Pancreas (tissue), 10 donors: ENCODE measurements around the gene PAK1IP1. TPM values are rescaled to one million over a fixed set of nuclear protein-coding genes. Genes with fewer than 3 reads are reported as not detected.

ENCODE experiments used
- ATAC-seq, 4 donors: fragments of 200-7000 bp; cut with Tn5 transposase; one replicate each; pipeline versions ENCODE4 v1.8.0 to v1.9.1; 2020; ENCODE audit warnings: mild to moderate bottlenecking in 4 of 4, moderate library complexity in 4 of 4
- DNase-seq, 6 donors: peaks; one replicate each; pipeline ENCODE4 v3.0.0-alpha.2; 2020
- FAIRE-seq: peaks from 2 replicates; lab custom pipeline; 2012; peaks lifted over from hg19 to GRCh38; lab: Jason Lieb, UNC
- H3K27ac ChIP-seq, 4 donors: fragments of 200-600 bp; sonication (generic); 1 replicate in 3 of 4; 2 replicates in 1 of 4; pipeline versions ENCODE4 v1.5.0 to v1.8.0; 2020
- H3K27me3 ChIP-seq, 4 donors: fragments of 200-600 bp; one replicate each; pipeline ENCODE4 v1.8.0; 2021
- H3K36me3 ChIP-seq, 3 donors: fragments of 200-600 bp; sonication (generic) in 1 of 3; one replicate each; pipeline versions ENCODE4 v1.5.0 to v1.8.0; 2020 to 2021
- H3K4me1 ChIP-seq, 3 donors: fragments of 200-600 bp; one replicate each; pipeline ENCODE4 v1.8.0; 2021
- H3K4me3 ChIP-seq, 4 donors: fragments of 200-600 bp; sonication (generic) in 2 of 4; one replicate each; pipeline versions ENCODE4 v1.5.0 to v1.8.0; 2020 to 2021
- H3K9me3 ChIP-seq, 4 donors: fragments of 200-600 bp; one replicate each; pipeline ENCODE4 v1.8.0; 2021
- CTCF ChIP-seq, 4 donors: fragments of 200-600 bp; sonication (generic) in 3 of 4; IDR thresholded peaks; one replicate each; pipeline versions ENCODE4 v1.5.0 to v1.8.0; 2021; ENCODE audit warnings: antibody characterized with exemption in 4 of 4
- WGBS, 2 donors: extraction: QIAGEN DNeasy Blood & Tissue Kit; methylation state at CpG; one replicate each; pipeline ENCODE4 v1.1.7; 2013; 5-methylcytosine and 5-hydroxymethylcytosine counted together
- intact Hi-C, 3 donors: fragments of 100-400 bp; cut with DNase I; formaldehyde crosslinking; loops; one replicate each; pipeline versions ENCODE4 v1.11.1 to v1.14.2; 2022
- polyA plus RNA-seq, 2 donors: library from polyadenylated mRNA; stranded (reverse); fragments of 200-250 nt; gene quantifications; one replicate each; pipeline ENCODE4 v1.2.3, GENCODE V29; 2013
- total RNA-seq, 6 donors: library from RNA; stranded (reverse); fragmentation: NEBNext Ultra II Directional in 4 of 6; extraction: Animal tissue kit (Norgen Biotek cat#: 25700) in 4 of 6; gene quantifications; one replicate each; pipeline versions ENCODE4 v1.2.1 to v1.2.4, GENCODE V29; 2021 to 2023
- donor health status: healthy with polysubstance abuse.
- donor health status: DM: no; HTN: no; CAD: no; lungs with moderate emphysema.
- donor health status: DM: no; HTN: no; CAD: no.
- donor health status: control.
- donor health status: control.
- donor health status: Bipolar disorder and iron deficiency.
- donor health status: DM: yes; HTN: yes; CAD: no.
- donor health status: DM: no; HTN: no; CAD: no.
- donor health status: DM: no; HTN: no; CAD: no.
- donor health status: DM: yes; HTN: yes; CAD: no.

Gene PAK1IP1
- total and polyA plus RNA-seq, 8 donors, result 2.4 to 7.3 (median 5.2) TPM

GRCh38 chr6:10722820-10723566 lies 28.2 kb downstream of the PAK1IP1 start, which contains the start of gene TMEM14C:
Gene TMEM14C (plus strand): TSS chr6:10723070. CDS start chr6:10724614, 1,544 bp downstream.
- no peak for TF ChIP-seq CTCF (IDR thresholded peaks at IDR 0.05)

GRCh38 chr6:10723567-10723881 lies 28.8 kb downstream of the PAK1IP1 start:
- Histone ChIP-seq H3K4me1 (peaks cover 0 to 10% (median 7%) of the 10 kb centered on the region in 3 donors), H3K36me3 (peaks cover 0 to 12% (median 0%) of the 10 kb centered on the region in 3 donors), H3K4me3 (peak overlapping the region; percentile 43 to 76 (median 61)), H3K27ac (peak overlapping the region in 3 of 4 donors; percentile 71 to 83 (median 73)), H3K27me3 (no peaks in the 10 kb centered on the region), H3K9me3 (no peaks in the 10 kb centered on the region)
- no peak for FAIRE-seq
- no peak for TF ChIP-seq CTCF (IDR thresholded peaks at IDR 0.05)
- intact Hi-C loops, result no loop called here
- DNase-seq, result peak in 1 of 6 donors; percentile 21
- WGBS, 2 donors, result 22 to 23% methylated on average over 7 of the region's 7 CpGs
- ATAC-seq, result peak; percentile 2 to 13 (median 6)

More at GRCh38 chr6:10722820-10723566, 28.2 kb downstream of the PAK1IP1 start, which contains the start of gene TMEM14C:
- DNase-seq (peak; percentile 97 to 100 (median 98)), FAIRE-seq (no peak), ATAC-seq (peak; percentile 96 to 99 (median 98))
- Histone ChIP-seq H3K27me3 (no peaks in the 10 kb centered on the region), H3K4me3 (peak within 1 kb of the TSS; percentile 43 to 76 (median 61)), H3K36me3 (peaks cover 0 to 12% (median 0%) of the 10 kb centered on the region in 3 donors), H3K27ac (peak within 1 kb of the TSS; percentile 66 to 83 (median 72)), H3K4me1 (peaks cover 0 to 10% (median 7%) of the 10 kb centered on the region in 3 donors), H3K9me3 (no peaks in the 10 kb centered on the region)
- intact Hi-C loops, result no loop called here
- 0 to 1% methylated on average over 51 to 55 of the region's 55 CpGs for WGBS, 2 donors

GRCh38 chr6:10725044-10725443 lies 30.3 kb downstream of the PAK1IP1 start:
- FAIRE-seq, result no peak
- TF ChIP-seq CTCF (IDR thresholded peaks at IDR 0.05), result no peak
- WGBS, 2 donors, result 42 to 57% methylated on average over 6 of the region's 6 CpGs

GRCh38 chr6:10725716-10726115 lies 30.9 kb downstream of the PAK1IP1 start:
- H3K27me3 ChIP-seq, result no peaks in the 10 kb centered on the region
- WGBS, 2 donors, result 79 to 82% methylated on average over 9 of the region's 9 CpGs
- H3K4me3 ChIP-seq, result no peak overlapping the region
- no peak for FAIRE-seq
- ATAC-seq, result no peak
- no peak overlapping the region for H3K27ac ChIP-seq
- no peak for DNase-seq
- H3K9me3 ChIP-seq, result no peaks in the 10 kb centered on the region
- H3K36me3 ChIP-seq, result peaks cover 0 to 28% (median 6%) of the 10 kb centered on the region in 3 donors
- TF ChIP-seq CTCF (IDR thresholded peaks at IDR 0.05), result no peak
- intact Hi-C loops, result no loop called here
- peaks cover 0 to 10% (median 7%) of the 10 kb centered on the region in 3 donors for H3K4me1 ChIP-seq

More at GRCh38 chr6:10725044-10725443, 30.3 kb downstream of the PAK1IP1 start:
- Histone ChIP-seq H3K4me1 (peaks cover 0 to 10% (median 7%) of the 10 kb centered on the region in 3 donors), H3K27me3 (no peaks in the 10 kb centered on the region), H3K36me3 (peaks cover 0 to 24% (median 3%) of the 10 kb centered on the region in 3 donors), H3K9me3 (no peaks in the 10 kb centered on the region), H3K4me3 (no peak overlapping the region), H3K27ac (no peak overlapping the region)
- intact Hi-C loops, result no loop called here
- ATAC-seq (no peak), DNase-seq (no peak)

GRCh38 chr6:10730254-10730653 lies 35.5 kb downstream of the PAK1IP1 start:
- intact Hi-C loops, result no loop called here
- DNase-seq, result no peak
- no peak for TF ChIP-seq CTCF (IDR thresholded peaks at IDR 0.05)
- FAIRE-seq, result no peak
- H3K27me3 ChIP-seq, result no peaks in the 10 kb centered on the region
- H3K4me3 ChIP-seq, result no peak overlapping the region
- no peaks in the 10 kb centered on the region for H3K9me3 ChIP-seq
- no peak overlapping the region for H3K27ac ChIP-seq
- ATAC-seq, result peak in 1 of 4 donors; percentile 18
- peaks cover 0 to 38% (median 9%) of the 10 kb centered on the region in 3 donors for H3K36me3 ChIP-seq
- H3K4me1 ChIP-seq, result no peaks in the 10 kb centered on the region
- 80 to 83% methylated on average over 3 of the region's 3 CpGs for WGBS, 2 donors
